ENCODE measurements around the gene PRKG2.

Gene PRKG2

DNA sequence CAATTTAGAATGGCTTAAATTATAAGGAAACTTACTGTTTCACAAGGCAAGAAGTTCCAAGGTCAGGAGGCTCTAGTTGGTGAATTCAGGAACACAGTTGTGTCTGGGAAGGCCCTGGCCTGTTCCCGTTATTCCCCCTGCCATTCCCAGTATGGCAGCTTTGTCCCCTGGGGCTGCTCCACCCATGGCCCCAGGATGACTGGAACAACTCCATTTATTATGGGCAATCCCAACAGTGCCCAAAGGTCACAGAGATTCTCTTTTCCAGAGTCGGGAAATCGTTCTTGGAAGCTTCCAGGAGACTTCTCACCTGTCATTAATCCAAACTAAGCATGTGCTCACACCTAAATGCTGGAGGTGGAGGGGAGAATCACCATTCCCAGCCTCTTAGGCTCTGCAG lies 2.8 kb upstream of the PRKG2 start:
- DNase-seq: no peak

DNA sequence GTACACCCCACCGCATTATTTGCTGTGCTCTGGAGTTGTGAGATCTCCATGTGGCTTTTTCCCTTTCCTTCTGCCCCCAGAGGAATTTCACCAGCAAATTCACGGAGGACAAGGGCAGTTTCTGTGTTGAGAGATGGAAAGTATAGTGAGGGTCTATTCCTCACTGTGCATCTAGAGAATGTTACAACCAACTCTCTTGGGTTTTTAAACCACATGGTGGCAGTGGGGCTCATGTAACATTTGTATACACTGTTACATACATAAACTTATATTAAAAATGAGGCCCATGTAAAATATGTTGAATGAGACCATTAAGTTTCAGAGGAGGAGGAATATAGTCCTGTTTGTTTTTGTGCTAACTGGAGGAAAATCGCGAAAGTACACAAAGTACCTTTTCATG lies 909 bp upstream of the PRKG2 start:
- no peak for DNase-seq

DNA sequence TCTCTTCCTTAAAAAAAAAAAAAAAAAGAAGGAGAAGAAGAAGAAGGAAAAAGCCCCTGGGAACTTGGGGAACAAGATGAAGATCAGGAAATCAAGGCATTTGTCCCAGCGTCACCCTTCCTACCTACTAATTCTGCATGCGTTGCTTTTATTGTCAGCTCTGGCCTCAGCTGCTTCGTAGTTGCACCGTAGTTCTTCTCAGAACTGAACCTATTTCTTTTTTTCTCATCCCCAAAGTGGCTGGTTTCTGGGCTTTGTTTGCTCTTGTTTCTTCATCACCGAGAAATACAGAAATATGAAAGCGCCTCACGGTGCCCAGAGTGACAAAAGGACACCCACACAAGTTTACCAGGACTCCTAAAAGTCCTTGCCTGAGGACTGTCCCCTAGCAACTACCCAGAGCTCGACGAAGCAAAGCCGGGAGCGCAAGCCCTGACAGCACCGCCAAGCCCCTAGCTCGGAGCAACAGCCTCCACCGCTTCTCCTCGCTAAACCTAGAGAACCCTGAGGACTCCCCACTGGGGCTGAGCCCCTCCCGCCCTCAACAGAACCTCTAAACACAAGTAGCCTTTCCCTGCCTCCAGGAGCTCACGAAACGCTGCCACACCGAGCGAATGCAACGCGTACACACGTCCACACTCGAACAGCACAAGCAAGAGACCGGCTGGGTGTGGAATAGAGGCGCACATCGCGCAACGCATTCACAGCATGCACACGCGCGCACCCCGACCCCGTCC lies 710 bp downstream of the PRKG2 start:
- DNase-seq: no peak

DNA sequence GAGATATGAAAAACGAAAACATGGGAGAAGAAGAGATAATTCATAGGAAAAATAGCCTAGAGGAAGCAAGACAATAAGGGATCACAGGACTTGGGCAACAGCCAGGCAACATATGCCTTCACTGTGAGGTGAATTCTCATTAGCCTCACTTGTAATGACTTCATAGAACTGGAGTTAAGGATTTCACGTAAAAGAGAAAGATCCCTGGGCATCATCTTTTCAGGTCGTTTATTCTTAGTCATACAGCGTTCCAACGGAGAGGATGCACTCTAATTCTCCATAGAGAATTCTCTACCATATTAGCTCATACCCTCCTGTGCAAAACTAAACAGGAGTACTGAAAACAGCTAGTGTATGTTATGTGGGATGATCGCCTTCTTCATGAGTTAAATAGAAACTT lies 1.4 kb downstream of the PRKG2 start:
- no peak for DNase-seq

DNA sequence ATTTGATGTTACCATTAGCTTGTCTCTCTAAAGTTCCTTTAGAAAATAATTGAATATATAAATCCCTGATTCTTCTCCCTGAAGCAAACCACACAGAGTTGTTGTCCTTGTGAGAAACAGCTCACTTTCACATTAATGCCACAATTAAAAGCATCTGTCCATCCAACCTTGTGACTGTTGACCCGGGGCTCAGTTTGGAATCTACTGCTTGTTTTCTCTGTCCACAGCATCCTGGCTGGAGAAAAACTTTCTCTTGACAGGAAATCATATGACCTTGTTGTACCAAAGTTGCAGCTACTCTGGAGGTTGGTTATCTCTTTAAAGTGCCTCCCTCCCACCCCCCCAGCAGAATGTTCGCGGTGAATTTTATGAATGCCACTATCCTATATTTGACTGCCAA lies 3.1 kb downstream of the PRKG2 start:
- no peak for DNase-seq

DNA sequence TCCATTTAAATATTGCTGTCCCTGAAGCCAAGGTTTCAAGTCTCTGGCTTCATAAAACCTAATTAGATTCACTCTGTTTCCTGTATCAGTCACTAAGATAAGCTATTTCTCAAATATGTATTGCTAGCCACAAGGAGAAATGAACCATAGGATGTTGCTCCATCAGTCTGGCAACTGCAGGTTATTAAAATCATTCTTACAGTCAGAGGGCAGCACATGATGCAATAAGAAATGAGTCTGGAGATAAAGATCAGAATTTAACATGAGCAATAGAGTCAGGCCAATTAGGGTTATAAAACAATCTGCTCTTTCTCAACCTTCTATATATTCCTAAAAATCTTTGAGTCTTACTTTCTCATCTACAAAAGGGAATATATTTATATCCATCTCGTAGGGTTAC lies 7.2 kb downstream of the PRKG2 start:
- DNase-seq: no peak

DNA sequence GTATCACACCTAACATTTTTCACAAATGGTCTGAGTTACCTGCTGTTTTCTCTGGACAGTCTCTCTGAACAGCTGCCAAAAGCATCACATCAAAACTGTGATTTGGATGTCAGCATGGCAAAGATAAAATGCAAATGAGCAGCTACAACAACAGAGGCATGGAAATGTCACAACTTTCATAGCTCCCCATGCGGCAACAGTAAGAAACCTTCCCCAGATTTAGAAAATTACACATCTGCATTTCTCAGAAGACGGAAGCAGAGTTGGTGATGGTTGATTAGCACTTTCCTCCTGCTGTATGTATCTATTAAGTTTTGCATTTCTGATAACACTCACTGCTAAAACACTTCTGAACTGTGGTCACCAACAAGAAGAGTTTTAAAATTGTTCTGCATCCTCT lies 9.7 kb downstream of the PRKG2 start:
- DNase-seq: no peak

DNA sequence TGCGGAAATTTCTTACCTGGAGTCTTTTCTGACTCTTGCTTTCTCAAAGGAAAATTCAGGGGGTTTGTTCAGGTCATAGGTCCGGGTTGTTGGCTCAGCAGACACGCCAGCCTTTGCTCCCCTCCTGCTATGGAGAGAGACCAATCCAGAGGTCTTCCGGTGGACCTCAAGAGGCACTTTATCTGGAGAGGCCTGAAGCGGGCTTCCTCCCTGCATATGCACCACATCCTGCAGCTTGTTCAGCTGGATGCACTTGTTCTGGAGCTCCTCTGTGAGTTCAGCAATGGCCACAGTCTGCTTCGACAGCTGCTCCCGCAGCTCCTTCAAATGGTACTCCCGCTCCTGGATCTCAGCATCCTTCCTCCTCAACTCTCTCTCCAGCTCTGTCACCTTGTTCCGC lies 10.5 kb downstream of the PRKG2 start:
- no peak for DNase-seq

DNA sequence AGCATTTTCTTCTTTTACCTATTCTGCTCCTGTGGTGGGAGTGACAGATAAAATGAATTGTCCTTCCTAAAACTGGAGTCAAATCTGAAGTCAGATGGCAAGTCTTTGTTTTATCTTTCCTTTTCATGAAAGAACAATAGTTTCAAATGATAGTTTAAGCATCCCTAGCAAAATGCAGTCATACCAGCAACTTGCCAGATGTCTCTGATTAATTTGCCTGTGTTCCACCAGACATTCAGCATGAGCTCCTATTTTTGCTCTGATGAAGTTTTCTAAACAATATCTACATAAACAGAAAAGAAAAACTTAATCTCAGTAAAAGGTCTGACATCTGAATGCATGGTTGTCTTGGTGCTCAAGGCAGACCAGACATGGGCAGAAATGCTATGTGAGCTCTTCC lies 15.2 kb downstream of the PRKG2 start:
- no peak for DNase-seq

DNA sequence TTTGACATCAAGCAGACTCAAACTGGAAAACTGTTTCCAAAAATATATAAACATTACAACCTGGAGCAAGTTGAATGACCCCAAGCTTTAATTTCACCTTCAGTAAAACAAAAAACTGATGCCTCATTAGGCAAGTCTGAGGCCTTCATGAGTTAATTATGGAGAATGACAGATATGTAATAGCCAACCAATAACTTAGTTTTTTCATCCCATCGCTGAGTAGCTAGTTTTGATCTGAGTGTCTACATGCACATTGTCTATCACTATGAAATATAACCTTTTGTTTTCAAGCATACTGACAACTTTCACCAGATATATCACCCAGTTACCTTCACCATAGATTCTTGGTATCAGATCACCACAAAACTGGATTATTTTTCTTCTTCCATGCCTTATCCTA lies 16.4 kb downstream of the PRKG2 start:
- DNase-seq: no peak

DNA sequence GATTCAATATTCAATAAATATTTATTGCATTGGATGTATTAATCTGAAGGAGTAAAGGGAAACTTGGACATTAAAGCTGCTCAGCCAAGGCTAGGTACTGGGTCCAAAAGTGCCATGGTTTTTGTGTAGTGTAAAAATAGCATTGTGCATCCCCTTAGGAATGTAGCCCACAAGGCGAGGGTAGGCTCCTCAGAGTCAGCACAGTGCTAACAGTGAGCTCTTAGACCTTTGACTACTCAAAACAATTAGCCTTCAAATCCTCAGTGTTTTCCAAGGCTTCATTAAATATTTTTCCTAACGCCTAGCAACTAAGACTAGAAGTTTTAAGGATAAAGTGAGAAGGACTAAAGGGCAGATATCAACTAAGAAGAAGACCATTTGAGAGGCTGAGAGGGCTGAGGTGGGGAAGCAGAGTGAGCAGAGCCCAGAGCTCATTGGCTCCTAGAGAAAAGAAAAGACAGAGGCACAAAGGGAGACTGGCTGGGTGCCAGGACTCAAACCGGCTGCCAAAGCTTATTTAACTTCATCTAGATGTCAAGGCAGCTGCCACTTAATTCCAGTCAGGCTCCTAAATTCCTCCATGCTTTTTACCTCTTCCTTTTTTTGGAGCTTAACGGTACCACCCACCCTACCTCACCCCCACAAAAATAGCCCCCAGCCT lies 17.0 kb downstream of the PRKG2 start:
- no peak for DNase-seq

DNA sequence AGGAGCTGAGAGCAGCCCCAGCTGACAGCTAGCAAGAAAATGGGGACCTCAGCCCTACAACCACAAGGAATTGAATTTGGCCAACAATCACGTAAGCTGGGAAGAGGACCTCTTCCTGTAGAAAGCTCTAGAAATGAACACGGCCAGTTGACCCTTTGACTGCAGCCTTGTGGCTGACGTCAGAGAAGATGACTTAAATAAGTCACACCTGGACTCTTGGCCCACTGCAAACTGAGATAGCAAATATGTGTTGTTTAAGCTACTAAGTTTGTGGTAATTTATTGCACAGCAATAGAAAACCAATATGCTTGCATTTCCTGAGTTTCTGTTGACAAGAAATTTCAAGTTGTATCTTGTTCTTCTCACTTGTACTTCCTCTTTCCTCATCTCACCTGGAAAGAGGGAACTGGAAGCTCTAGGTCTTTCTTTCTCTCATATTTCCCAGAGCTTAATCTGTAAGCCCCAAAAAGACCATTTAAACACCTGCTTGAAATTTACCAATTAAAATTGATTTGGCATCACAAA lies 18.8 kb downstream of the PRKG2 start:
- DNase-seq: no peak

DNA sequence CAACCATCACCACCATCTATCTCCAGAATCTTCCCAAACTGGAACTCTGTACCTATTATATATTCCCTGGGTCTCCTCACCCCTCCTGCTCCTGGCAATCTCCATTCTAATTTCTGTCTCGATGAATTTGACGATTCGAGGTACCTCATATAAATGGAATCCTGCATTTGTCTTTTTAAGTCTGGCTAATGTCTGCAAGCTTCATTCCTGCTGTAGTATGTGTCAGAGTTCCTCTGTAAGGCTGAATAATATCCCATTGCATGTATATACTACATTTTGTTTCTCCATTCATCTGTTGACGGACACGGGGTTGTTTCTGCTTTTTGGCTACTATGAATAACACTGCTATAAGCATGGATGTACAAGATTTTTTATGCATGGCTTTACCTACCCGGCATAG lies 19.5 kb downstream of the PRKG2 start:
- no peak for DNase-seq

DNA sequence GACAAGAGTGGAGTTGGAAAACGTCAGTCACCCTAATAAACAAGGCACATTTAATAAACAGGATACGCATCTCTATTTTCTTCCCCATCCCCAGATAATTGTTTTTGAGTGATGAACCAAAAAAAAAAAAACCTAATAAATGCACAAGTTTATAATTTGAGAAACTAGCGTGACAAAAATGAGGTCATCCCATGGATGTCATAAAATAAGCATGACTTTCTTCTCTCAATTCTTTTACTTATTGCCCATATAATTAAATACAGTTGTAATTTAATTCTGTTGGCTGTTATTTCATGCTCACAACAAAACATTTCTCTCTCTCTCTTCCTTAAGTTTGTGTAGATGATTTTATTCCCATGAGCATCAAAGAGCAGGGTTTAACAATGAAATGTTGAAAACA lies 20.7 kb downstream of the PRKG2 start:
- no peak for DNase-seq

DNA sequence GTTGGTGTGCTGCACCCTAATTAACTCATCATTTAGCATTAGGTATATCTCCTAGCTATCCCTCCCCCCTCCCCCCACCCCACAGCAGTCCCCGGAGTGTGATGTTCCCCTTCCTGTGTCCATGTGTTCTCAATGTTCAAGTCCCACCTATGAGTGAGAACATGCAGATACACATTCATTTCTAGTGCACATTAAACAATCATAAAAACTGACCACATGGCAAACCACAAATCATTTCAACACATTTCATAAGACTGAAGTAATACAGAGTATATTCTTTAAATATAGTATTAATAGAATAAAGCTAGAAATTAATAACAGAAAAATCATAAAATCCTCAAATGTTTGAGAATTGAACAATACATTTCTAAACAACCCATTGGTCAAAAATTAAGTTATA lies 34.1 kb downstream of the PRKG2 start:
- no peak for DNase-seq

DNA sequence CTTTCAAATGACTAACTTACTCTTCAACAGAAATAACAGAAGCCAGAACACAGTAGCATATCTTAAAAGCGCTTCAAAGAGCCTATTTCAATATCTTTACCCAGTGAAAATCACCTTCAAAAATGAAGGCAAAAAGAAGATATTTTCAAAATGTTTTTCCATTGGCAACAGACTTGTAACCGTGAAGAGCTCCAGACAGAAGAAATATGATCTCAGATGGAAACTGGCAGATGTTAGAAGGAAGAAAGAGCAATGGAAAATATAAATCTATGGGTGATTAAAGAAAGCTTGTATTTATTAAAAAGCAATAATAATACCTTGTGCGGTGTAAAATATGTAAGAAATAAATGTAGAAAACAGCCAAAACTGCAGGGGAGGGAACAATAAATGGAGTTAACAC lies 35.7 kb downstream of the PRKG2 start:
- DNase-seq: no peak

DNA sequence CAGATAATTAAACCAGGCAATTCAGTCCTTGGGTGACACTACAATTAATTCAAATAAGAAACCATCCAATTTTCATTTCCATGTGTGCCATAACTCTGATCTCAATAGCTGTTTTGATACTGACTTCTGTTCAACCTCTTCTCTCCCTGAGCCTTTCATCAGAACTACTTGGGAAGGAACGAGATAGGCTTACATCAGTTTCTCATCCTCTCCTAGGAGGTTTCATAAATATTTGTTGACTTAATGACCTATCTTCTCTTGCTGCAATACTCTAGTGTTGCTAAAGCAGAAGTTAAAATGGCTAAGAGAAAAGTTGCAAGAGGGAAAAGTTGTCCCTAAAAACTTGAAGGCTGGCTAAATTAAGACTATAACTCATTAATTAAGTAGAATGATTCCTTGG lies 41.8 kb downstream of the PRKG2 start:
- no peak for DNase-seq

DNA sequence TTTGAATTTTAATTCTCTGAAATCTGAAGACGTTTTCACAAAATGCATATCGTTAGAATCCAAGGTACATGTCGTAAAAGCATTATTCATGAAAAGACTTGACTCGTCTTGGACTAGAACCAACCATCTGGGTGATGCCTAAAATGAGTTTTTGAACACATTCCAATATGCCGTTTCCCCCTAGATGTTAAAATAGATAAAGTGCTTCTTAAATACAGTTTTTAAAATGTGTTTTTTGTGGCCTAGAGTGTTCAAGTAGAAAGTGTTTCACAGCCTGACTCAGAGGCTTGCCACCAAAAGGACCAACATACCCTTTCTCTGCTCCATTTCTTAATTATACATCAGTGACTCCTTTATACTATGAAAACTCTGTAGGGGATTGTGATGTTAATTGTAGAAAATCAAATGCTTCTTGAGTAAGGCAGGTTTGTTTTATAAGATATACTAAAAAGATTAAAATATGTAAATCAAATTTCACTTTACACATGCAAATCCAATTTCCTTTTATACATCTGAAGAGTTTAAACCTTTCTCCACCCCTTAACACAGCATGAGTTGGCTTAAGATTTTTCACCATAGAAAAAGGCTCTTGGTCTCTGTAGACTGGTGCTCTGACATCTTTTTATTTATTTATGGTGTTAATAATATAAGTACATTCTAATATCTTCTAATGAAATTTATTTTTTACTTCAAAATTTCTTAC lies 48.4 kb downstream of the PRKG2 start:
- DNase-seq: no peak

DNA sequence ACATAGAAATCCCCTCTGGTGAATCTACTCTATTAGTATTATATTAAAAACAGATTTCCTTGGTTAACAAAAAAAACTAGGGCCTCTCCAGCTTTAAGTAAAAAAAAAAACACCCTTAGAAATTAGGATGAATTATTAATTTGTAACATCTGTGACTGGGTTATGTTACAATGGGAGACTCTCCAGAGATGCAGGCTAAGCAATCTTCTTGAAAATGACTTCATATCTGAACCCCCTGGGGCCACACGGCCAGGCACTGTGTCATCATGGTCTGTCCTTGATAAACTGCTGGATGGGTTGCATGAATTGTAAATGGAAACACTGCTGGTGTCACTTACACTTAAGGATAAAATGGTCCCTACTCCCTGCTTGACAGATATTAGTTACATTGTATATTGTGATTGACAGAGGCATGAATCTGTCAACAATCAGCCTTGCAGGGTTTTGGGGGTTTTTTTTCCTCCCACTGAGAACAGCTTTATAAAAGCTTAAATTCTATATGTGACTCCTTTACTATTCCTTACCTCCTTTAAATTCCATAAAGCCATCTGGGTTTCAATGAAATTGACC lies 49.1 kb downstream of the PRKG2 start:
- DNase-seq: no peak

DNA sequence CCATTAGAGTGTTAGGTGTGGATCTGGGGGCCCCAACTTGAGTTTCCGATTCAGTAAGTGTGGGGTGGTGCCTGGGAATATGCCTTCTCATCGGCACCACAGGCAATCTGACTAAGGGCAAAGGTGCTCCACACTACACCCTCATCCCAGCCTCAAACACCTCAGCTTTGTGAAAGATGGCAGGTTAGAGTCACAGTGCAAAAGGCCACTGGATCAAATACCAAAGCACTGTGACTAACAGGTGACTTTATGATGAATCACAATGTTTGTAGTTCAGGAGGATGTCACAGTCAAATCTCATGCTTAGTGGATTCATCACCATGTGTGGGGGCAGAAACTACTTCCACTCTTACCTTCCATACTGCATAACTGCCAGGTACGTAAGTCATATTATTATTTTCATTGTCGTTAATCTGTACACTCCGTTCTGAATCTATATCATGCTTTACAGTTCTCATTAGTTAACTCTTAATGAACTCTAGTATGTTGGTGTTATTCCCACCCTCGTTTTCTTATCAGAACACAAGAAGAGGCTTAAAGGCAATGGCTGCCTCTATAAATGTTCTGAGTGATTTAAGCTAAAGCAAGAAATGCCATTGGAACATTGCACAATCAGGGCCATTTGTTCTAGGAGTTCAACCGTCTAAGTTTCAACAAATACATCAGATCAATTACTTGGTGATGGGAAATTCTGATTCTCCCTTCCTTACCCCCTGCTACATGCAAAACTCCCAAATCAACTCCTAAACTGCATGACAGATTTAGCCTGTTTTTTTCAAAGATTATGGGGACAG lies 50.2 kb downstream of the PRKG2 start:
- no peak for DNase-seq

DNA sequence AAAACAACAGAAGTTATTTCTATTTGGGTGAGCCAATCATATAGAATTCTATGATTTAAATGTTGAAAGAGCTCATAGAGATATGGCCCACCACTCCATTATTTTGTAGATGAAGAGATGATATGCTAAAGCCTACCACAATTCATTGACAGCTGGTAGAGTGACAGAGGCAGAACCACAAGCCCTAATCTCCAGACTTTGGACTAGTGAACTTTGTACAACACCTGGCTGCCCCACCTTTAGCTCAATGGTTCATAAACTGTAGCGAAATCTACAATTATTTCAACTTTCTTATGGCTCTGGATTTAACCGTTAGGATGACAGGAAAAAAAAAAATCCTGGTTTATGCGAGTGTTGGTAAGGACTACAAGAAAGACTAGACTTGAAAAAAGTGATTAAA lies 50.9 kb downstream of the PRKG2 start:
- DNase-seq: no peak

DNA sequence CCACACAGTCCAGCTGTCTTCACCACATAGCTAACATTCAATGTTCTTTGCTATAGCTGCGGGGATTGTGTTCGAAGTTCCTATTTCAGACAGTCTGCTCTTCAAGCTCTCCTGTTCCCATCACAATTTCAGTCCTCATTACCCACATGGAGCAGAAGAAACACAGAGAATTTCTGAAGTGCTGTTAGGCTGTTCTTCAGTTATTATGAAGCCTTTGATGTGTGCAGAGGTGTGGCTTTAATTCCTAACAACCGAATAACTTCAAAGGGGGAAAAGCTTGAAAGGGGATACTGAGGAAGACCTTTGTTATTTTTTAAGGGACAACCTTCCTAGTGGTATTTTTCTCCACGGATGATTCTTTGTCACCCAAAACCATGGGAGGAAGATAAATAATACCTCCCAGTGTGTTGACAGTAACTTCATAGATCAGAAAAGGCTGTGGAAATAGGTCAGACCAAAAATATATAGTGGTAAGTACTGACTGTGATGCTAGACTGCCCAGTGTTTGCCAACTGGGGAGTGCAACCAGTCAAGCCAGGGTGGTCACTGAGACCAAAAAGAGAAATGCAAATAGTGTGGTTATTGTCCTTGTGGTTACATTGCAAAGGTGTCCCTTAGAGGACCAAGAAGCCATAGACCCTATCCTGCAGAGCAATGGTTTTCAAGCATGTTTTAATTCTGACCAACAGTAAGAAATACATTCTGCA lies 52.1 kb downstream of the PRKG2 start:
- no peak for DNase-seq

Measured in KG1 (cell line).